ENCODE results near the gene DCST2.

Gene DCST2

GRCh38 chr1:155012026-155012546 lies 21.5 kb downstream of the DCST2 start:
- no peak for DNase-seq (ENCODE audit: low read depth in 2 of 3, low spot score in 2 of 3)

- DNase-seq (ENCODE audit: low read depth in 2 of 3, low spot score in 2 of 3) = no peak
Measured at GRCh38 chr1:155011437-155012025, 22.1 kb downstream of the DCST2 start.

- DNase-seq (ENCODE audit: low read depth in 2 of 3, low spot score in 2 of 3) = no peak
Measured at GRCh38 chr1:155011004-155011416, 22.6 kb downstream of the DCST2 start.

- no peak for DNase-seq (ENCODE audit: low read depth in 2 of 3, low spot score in 2 of 3)
Measured at GRCh38 chr1:155010211-155010918, 23.2 kb downstream of the DCST2 start.

GRCh38 chr1:155009742-155010141 lies 23.8 kb downstream of the DCST2 start:
- no peak for DNase-seq (ENCODE audit: low read depth in 2 of 3, low spot score in 2 of 3)

GRCh38 chr1:155009221-155009711 lies 24.3 kb downstream of the DCST2 start:
- no peak for DNase-seq (ENCODE audit: low read depth in 2 of 3, low spot score in 2 of 3)

GRCh38 chr1:155008015-155008941 lies 25.3 kb downstream of the DCST2 start:
- DNase-seq (ENCODE audit: low read depth in 2 of 3, low spot score in 2 of 3) = no peak

- no peak for DNase-seq (ENCODE audit: low read depth in 2 of 3, low spot score in 2 of 3)
Measured at GRCh38 chr1:155007251-155007828, 26.2 kb downstream of the DCST2 start.

- peak in 1 of 3 experiments; percentile 30 for DNase-seq (ENCODE audit: low read depth in 2 of 3, low spot score in 2 of 3)
Measured at GRCh38 chr1:155006601-155007101, 26.9 kb downstream of the DCST2 start.

- no peak for DNase-seq (ENCODE audit: low read depth in 2 of 3, low spot score in 2 of 3)
Measured at GRCh38 chr1:155005076-155006011, 28.2 kb downstream of the DCST2 start.

GRCh38 chr1:155004352-155005075 lies 29.1 kb downstream of the DCST2 start:
- DNase-seq (ENCODE audit: low read depth in 2 of 3, low spot score in 2 of 3) = no peak

GRCh38 chr1:155003766-155004351 lies 29.7 kb downstream of the DCST2 start:
- no peak for DNase-seq (ENCODE audit: low read depth in 2 of 3, low spot score in 2 of 3)

GRCh38 chr1:155003227-155003765 lies 30.3 kb downstream of the DCST2 start:
- no peak for DNase-seq (ENCODE audit: low read depth in 2 of 3, low spot score in 2 of 3)

- no peak for DNase-seq (ENCODE audit: low read depth in 2 of 3, low spot score in 2 of 3)
Measured at GRCh38 chr1:155002464-155003226, 30.9 kb downstream of the DCST2 start, which contains the start of gene ZBTB7B. Gene ZBTB7B (plus strand): TSS chr1:155002802. CDS start chr1:155014661, 11,859 bp downstream.

GRCh38 chr1:155001675-155002463 lies 31.7 kb downstream of the DCST2 start:
- DNase-seq (ENCODE audit: low read depth in 2 of 3, low spot score in 2 of 3) = peak; percentile 92 to 95 (median 93)

GRCh38 chr1:155001425-155001674 lies 32.2 kb downstream of the DCST2 start:
- DNase-seq (ENCODE audit: low read depth in 2 of 3, low spot score in 2 of 3) = peak in 1 of 3 experiments; percentile 41
